D341Med (cell line): ENCODE data around the gene TNFRSF1B.
A peak's percentile ranks its signal among the peaks of the same experiment; 100 is the strongest.

ENCODE experiments used
- DNase-seq: peaks from one replicate; pipeline ENCODE4 v3.0.0; 2012; ENCODE audit warnings: low spot score

Gene TNFRSF1B

DNA sequence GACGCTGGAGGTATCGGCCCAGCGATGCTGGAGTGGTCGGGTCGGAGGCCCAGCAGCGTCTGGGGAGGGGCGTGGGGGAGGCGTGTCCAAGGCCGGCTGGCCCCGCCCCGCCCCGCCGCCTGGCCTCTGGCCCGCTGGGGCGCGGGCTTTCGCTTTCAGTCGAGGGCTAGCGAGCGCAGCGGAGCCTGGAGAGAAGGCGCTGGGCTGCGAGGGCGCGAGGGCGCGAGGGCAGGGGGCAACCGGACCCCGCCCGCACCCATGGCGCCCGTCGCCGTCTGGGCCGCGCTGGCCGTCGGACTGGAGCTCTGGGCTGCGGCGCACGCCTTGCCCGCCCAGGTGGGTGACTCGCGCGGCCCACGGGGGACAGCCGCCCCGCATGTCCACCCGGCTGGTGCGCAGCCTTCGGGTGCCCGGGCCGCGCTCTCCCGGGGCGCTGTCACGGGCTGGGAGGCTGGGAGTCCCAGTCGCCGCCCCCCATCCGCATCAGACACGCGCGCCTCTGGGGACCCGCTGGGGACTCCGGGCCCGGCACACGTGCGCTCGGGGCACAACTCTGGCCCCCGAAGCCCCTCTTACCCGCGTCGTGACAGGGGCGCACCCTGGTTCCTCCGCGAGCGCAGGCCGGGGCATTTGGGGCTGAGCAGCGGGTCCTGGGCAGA lies at the start of gene TNFRSF1B:
TNFRSF1B (plus strand) TSS at position 158 of the 659 bp plus-strand sequence; CDS start at position 259, 101 bp downstream.
- peak; percentile 59 for DNase-seq

DNA sequence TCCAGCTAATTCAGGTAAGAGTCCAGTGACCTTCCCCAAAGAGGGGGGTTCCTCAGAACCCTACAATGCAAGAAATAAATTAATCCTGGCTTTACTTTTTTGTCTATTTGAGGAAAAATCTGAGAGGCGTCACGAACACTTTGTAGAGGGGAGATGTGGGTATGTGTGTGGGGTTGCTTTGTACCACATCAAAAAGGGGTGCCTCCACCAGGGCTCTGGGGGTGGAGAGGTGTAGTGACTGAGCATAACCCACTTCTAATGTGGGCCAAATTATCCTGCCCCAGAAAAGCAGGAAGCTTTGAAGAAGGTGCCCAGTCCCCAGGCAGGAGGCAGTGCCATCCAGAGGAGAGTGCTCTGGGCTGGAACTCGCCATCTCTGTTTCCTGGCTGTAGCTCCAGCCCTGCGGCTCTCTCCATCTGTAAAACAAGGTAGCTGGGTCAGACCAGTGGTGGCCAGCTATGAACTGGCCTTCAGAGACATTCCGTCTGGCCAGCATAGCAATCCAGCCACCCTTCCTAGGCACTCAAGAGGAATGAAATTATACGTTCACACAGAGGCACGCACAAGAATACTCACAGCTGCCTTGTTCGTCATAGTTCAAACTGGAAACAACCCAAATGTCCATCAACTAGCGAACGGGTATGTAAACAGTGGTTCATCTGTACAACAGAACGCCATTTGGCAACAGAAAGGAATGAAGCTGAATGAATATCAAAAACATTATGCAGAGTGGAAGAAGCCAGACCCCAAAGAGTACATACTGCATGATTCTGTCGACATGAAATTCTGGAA lies 45.4 kb upstream of the TNFRSF1B start:
- no peak for DNase-seq

DNA sequence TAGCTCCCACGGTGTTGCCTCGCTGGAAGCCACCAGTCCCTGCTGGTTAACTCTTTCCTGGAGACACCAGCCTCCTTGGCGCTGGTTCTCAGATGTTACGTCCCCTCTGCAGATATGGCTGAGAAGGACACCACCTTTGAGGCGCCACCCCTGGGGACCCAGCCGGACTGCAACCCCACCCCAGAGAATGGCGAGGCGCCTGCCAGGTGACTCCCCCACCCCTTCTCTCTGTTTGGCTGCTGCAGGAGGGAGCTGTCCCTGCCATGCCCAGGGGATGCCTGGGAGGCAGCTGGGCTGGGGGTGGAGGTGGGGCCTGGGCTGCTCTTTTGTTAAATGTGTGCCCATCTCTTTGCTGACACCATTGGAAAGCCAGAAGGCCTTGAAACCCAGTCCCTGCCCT lies 43.6 kb upstream of the TNFRSF1B start:
- no peak for DNase-seq

DNA sequence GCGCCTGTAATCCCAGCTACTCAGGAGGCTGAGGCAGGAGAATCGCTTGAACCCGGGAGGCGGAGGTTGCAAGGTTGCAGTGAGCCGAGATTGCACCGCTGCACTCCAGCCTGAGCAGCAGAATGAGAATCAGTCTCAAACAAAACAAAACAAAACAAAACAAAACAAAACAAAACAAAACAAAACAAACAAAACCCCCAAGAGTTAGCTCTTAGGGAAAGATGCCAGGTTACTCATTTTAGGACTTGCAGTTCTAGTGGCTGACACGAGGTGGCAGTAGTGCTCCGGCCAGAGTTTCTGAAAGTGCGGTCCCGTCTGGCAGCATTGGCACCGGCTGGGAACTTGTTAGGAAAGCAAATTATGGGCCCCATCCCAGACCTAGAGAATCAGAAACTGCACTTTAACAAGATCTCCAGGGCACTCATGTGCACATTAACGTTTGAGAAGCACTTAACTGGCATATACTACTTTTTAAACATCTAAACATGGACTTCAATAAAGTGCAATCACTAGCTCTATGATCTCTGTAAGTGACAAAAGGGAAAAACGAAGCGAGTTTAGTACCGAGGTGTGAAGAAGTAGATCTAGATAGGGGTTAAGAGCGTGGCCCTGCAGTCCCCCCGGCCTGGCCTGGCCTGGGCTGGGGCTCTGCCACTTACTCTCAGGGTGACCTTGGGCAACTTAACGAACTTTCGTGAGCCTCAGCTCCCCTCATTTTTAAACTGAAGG lies 41.9 kb upstream of the TNFRSF1B start:
- peak; percentile 77 for DNase-seq

DNA sequence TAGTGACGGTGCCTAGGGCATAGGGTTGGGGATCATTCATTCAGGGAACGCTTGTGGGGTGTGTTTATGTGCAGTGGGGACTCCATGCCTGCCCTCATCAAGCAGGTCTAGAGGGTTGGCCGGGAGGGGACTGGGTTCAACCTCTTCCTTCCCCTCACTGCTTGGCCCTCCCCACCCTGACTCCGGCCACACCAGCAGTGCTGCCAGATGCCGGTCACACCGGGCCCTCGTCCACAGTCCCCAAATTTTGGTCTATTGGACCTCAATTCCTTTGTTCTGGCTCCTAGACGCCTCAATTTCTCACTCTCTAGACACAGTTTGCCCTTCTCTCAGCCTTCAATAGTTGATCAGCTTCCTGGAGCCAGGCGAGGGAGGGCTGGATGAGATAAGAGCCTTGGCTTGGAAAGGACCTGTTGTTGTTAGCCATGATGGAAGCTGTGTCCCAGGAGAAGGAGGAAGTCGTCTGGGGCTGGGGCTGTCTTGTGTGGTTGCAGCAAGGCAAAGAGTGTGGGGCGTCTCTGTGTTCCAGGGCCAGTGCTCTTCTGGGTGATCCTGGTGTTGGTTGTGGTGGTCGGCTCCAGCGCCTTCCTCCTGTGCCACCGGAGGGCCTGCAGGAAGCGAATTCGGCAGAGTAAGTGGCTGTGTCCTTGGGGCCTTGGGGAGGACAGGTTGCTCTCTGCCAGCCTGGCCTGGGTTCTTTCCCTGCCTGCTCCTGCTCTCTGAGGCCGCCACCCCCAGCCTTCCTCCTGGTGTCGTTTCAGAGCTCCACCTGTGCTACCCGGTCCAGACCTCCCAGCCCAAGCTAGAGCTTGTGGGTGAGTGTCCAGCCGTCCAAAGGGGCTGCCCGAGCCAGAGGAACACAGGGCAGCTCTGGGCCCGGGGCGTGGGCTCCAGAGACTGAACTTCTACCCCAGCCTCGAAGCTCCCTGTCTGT lies 41.1 kb upstream of the TNFRSF1B start:
- DNase-seq: no peak

DNA sequence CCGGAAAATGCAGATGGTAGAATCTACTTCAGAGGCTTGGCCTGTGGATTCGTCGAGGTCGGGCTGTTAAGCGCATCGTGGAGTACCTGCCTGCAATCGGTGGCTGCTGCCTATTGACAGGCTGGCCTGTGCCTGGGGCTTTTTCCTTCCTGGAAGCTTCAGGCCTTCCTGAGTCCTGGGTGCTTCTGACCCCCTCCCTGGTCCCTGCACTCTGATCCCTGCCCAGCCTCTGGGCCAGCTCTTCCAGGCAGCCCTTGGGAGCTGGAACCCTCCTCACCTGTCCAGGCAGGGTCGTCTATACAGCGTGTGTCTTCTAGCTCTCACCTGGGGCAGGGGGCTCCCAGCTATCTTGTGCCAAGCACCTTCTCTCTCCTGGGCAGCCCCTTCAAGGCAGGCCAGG lies 40.0 kb upstream of the TNFRSF1B start:
- DNase-seq: no peak

DNA sequence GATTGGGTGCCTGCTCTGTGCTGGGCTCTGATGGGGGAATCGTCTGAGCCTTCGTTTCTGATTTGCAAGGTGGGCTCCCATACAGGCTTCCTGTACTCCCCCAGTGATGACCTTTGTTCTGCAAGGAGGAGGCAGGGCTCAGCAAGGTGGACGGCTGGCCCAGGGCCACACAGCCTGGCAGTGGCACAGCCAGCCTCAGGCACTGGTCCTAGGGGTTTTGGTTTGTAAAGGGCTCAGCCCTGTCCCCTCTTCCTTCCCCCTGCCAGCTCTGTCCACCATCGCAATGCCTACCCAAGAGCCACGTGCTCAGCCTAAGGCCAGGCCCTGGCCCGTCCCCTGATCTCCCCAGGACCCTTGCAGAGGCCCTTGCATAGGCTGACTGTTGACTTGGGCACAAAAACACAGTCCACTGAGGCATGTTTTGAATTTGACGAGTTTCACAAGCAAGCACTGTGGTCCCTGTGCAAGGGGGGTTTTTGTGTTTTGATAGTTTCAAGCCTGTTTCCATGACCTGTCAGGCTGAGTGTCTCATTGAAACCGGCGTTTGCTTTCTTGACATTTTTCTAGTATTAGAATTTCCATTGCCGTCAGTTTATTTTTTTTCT lies 39.5 kb upstream of the TNFRSF1B start:
- DNase-seq: no peak

DNA sequence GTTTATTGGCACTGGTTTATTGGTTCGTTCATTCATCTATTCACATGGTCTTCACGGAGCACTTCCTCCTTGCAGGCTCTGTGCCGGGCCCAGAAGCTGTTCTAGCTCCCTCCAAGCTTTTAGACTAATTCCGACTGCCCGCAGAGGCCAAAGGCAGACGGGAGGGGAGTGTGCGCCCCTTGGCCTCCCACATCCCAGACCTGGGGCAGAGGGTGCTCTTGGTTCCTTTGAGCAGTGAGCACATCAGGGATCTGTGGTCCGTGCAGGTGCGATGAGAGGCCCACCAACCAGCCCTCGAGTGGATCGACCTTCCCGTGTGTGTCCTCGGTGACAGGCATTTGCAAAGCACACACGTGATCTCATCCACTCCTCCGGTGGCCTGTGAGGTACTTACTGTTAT lies 38.7 kb upstream of the TNFRSF1B start:
- DNase-seq: no peak

DNA sequence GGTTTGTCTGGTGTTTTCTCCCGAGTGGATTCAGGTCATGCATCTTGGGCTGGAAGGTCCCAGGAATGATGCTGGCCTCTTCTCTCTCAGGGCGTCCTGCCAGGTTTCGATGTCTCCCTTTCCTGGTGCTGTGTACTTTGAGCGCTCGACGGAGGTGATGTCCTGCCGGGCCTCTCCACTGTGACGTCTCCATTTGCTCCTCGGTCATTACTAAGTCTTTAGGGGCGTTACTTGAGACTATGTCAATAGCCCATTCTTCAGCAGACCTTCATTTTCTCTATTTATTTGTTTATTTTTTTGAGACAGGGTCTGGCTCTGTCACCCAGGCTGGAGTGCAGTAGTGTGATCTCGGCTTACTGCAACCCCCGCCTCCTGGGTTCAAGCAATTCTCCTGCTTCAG lies 37.2 kb upstream of the TNFRSF1B start:
- no peak for DNase-seq

DNA sequence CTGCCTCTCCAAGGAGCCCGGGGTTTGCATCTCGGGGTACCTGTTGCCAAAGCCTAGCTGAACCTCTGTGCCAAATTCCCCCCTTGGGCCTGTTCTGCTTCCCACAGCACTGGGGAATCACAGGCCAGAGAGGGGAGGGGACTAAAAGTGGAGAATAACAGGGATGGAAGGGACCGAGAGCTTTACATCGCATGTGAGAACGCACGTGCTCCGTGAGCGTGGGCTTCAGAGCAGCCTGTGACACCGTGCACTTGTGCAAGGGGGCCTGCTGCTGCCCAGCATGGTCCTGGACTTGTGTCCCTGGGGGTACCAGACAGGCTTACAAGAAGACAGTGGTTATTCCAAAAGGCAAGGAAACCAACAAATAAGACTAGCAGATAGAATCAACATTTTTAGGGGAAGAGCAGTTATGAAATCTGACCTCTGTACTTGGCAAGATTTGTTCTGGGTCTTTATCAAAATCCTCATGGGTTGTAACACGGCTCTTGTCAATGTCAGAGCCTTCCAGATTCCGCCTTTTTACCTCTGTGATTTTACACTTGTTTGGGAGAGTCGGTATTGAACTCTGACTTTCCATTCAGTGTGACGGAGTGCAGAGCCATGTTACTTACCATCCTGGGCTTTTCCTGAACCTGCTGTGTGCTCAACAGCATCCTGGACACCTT lies 36.2 kb upstream of the TNFRSF1B start:
- DNase-seq: no peak

DNA sequence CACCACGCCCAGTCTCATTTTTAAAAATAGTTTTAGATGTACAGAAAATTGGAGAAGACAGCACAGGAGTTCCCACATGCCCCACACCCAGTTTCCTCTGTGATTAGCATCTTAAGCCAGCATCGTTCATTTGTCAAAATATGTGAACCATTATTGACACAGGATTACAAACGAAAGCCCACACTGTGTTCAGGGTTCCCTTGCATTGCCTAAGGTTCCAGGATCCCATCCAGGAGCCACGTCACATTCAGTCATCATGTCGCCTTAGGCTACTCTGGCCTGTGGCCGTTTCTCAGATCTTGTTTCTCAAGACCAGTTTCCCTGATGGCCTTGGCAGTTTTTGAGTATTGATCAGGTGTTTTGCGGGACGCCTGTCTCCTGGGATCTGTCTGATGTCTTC lies 34.7 kb upstream of the TNFRSF1B start:
- DNase-seq: no peak

DNA sequence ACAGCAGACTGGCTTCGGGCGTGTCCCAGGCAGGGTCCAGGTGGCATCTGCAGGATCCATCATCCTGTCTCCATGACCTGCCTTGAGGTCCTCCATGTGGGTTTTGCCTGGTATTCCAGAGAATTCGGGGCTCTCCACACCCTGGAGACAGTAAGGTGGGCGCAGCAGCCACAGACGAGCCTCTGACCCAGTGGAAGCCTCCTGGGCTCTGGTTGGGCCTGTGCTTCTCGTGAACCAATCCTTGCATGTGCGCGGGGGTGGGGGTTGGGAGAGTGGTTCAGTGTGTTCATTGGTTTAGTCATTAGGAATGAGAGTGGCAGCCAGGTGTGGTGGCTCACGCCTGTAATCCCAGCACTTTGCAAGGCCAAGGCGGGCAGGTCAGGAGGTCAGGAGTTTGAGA lies 32.1 kb upstream of the TNFRSF1B start:
- no peak for DNase-seq

DNA sequence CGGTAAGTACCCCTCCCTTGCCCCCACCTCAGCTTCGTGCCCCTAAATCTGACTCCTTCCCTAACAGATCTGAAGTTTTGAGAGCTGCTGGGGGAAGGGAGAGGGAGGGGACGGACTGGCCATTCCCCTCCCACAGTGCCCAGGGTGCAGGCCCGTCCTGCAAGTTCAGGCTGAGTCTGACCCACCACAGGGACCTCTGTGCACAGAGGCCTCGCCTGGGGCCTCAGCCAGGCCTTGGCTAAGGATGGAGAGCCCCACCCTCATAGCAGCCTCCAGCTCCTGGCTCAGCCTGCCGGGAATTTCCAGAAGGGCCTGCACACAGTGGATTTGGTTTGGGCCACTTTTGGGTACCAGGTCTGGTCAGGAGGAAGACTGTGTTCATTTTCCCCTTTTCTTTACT lies 31.2 kb upstream of the TNFRSF1B start:
- no peak for DNase-seq

DNA sequence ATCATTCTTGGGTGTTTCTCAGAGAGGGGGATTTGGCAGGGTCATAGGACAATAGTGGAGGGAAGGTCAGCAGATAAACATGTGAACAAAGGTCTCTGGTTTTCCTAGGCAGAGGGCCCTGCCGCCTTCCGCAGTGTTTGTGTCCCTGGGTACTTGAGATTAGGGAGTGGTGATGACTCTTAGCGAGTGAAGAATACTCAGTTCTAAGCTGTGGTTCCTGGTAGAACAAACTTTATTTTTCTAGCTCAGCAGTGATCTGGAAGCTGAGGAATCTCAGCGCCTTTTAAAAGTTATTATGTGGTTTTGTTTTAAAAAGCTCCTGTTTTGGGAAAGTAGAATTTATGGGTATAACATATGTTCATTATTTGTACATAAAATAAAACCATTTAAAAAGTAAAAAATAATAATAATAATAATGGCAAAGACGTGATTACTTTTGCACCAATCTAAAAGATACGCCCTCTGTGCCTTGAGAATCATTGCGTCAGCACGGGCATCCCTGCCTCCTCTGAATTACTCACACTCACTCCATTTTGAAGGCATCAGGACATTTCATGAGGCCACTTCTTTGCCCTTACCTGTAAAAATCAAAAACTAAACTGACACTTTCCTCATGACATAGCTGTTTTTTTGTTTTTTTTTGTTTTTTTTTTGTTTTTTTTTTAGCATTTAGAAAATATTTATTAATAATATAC lies 29.7 kb upstream of the TNFRSF1B start:
- no peak for DNase-seq

DNA sequence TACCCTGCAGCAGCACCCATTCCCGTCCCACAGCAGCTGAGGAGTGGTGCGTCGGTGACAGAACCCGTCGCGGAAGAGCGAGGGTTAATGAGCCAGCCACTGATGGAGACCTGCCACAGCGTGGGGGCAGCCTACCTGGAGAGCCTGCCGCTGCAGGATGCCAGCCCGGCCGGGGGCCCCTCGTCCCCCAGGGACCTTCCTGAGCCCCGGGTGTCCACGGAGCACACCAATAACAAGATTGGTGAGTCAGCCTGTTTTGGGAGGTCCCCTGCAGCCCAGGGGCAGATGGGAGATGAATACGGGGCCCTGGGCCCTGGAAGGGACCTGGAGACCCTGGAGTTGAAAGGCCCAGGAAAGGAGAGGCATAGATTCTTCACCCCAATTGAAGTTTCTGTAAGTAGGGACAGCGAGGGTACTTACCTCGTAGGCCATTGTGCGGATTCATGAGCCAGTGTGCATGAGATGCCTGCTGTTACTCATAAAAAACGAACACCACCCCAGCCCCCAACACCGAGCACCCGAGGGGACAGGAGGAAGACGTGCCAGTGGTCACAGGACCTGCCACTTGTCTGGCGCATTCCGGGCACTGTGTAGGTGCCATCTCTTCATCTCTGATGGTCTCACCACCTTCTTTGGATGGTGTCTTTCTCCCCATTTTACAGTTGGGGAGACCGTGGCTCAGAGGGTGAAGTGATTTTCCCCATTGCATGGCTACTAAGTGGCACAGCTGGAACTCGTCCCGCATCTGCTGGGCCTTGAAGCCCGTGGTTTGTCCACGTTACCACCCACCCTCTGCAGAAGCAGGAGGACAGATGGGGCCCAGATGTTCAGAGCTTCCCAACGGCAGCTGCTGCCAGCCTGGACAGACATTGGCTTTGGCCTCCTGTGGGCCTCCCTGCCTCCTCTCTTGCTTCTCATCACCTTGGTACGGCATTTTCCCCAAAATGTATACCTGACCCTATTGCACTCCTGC lies 28.3 kb upstream of the TNFRSF1B start:
- DNase-seq: no peak

DNA sequence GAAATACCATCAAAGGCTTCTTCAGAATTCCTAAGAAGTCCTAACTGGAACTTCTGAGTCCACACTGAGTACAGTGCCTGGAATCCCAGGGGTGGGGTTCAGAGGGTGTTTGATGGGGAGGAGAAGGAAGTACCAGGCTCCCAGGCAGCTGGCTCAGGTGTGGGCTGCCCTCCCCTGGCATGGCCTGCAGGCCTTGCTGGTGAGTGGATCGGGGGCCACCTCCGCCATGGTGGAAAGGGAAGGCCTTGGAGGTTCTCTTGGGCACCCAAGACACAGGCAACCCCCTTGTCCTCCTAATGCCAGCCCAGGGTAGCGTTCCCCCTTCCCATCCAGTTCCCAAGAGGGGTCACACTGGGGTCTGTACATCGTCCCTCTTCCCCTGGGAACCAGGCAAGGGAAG lies 26.8 kb upstream of the TNFRSF1B start:
- DNase-seq: no peak

DNA sequence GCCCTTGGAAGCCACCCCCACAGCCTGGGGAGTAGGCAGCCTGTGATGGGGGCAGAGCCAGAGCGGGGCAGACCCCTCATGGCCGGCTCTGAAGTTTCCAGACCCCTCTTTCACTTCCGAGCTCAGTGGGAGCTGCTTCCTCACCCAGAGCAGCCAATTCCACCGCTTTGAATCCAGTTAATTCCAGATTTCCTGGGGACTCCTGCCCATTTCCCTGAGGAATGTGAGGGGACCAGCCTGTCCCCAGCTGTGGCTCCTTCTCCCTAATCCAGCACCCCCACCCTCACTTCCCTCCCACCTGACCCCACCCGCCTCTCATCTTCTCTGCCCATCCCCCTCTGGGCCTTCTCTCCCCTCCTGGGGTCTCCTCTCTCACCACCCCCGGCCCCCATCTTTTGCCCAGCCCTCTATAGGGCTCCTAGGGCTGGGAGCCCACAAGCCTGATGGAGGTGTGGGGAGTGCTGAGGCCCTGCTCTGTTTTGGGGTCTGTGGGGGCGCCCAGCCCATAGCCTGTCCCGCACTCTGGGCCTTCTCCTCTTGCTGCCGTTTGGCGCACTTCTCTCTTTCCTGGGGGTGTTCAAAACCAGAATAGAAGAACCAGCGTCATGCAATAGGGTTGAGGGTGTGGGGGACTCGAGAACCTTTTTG lies 26.2 kb upstream of the TNFRSF1B start:
- DNase-seq: no peak

DNA sequence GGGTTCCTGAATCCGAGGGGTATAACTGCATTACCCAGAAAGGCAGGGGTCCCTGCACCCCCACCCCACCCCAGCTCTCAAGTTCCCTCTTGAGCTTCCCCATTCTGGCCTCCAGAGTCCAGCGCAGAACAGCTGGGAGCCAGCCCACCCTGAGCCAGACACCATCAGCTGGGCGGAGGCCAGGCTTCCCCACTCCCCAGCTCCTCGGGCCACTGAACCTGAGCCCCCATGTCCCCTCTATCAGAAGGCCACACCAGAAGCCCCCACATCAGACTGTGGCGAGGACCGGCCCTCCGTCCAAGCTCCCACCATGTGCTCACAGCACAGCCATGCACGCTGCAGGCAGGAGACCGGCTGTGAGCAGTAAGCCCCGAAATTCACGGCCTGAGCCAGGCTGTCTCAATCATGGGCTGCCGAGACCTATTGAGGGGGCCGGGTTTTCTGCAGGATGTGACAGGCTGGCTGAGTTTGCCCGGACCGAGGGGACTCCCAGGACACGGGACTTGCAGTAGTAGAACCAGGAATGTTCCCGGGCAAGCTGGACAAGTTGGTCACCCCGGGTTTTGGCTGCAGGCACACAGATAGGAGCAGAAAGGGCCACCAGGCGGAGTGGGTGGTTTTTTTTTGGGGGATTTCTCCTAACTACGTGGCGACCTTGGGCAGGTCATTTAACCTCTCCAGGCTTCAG lies 25.5 kb upstream of the TNFRSF1B start:
- DNase-seq: no peak
